ENCODE results near the gene AR. TPM values are rescaled to one million over a fixed set of nuclear protein-coding genes. Genes with fewer than 3 reads are reported as not detected.

The AR gene
- total and polyA plus RNA-seq, 2 of the 13 experiments (the other 11 are each of a cell fraction or from before 2014, with no cell fraction given): not detected

- TF ChIP-seq MLX (CRISPR knock-in tag; IDR thresholded peaks at IDR 0.05) (no peak), ZBTB43 (CRISPR knock-in tag; conservative IDR thresholded peaks at IDR 0.05) (no peak), FOXM1 (CRISPR knock-in tag; IDR thresholded peaks at IDR 0.05) (no peak)
Observed at GRCh38 chrX:67720344-67720743, 176.5 kb downstream of the AR start (continued).

GRCh38 chrX:67721321-67721720 is 177.5 kb downstream of the AR start:
- no peaks in the 10 kb centered on the region for H4K20me1 ChIP-seq (ENCODE audit: insufficient read depth, low read length)
- no peak overlapping the region for H2AFZ ChIP-seq (ENCODE audit: low read length)
- no peak overlapping the region for H3K9ac ChIP-seq (ENCODE audit: insufficient read depth, low read depth, low read length)
- H3K4me3 ChIP-seq (replicated peaks in 1 of 3; ENCODE audit: insufficient read depth in 1 of 3, low read depth in 2 of 3, low read length in 3 of 3): no peak overlapping the region
- WGBS (ENCODE audit: low lambda C conversion rate): no CpG with 5 or more reads among the region's 1 CpG
- BruUV-seq (replicated peaks): no TSS peak
- H3K4me2 ChIP-seq (ENCODE audit: low read depth, low read length): no peak overlapping the region
- POLR2A ChIA-PET: no interaction called here
- CTCF ChIA-PET (ENCODE audit: low intra/inter-chr PET ratio, low total read pairs): no interaction called here
- no peaks in the 10 kb centered on the region for H3K27me3 ChIP-seq (ENCODE audit: control insufficient read depth in 1 of 2, insufficient read depth in 2 of 2, low read length in 2 of 2)
- H3K4me1 ChIP-seq (ENCODE audit: insufficient read depth, low read length): no peaks in the 10 kb centered on the region
- TF ChIP-seq HES4 (CRISPR knock-in tag; IDR thresholded peaks at IDR 0.05; ENCODE audit: borderline replicate concordance): no peak
- H3K36me3 ChIP-seq (replicated peaks in 1 of 2; ENCODE audit: control insufficient read depth in 1 of 2, insufficient read depth in 2 of 2, low read length in 2 of 2): no peaks in the 10 kb centered on the region
- ATAC-seq (no peak), DNase-seq (ENCODE audit: low spot score) (no peak), FAIRE-seq (no peak)
- no peaks in the 10 kb centered on the region for H3K79me2 ChIP-seq (ENCODE audit: insufficient read depth, low read length)
- H3K9me3 ChIP-seq (ENCODE audit: low read length): peaks cover 40% of the 10 kb centered on the region
- in situ Hi-C loops (cut with HindIII; ENCODE audit: extremely low pct_ligation_motif_present, low pct_unique_long_range_greater_than_20kb): no loop called here
- H3K27ac ChIP-seq (ENCODE audit: extremely low read length, insufficient read depth, low read length): no peak overlapping the region
- intact Hi-C loops (cut with micrococcal nuclease; ENCODE audit: unreplicated experiment): no loop called here
